B cell (primary cell): ENCODE data around the gene PSMA2.

Source experiments
- CTCF ChIP-seq: fragments of 200-600 bp; IDR thresholded peaks from one replicate; pipeline ENCODE4 v1.8.0; 2022; ENCODE audit warnings: antibody characterized with exemption, mild to moderate bottlenecking
- EZH2 ChIP-seq: IDR thresholded peaks from 2 replicates; pipeline ENCODE4 v1.6.1; 2012; ENCODE audit warnings: borderline replicate concordance, low read depth, mild to moderate bottlenecking, moderate library complexity, low read length; ENCODE audit not compliant: insufficient read depth, poor library complexity, severe bottlenecking

GRCh38 chr7:42868480-42868879 is 63.5 kb downstream of the PSMA2 start:
- TF ChIP-seq CTCF (no peak), EZH2 (no peak)
